ENCODE data around the gene HLF.
A peak's percentile ranks its signal among the peaks of the same experiment; 100 is the strongest.

Gene HLF

DNA sequence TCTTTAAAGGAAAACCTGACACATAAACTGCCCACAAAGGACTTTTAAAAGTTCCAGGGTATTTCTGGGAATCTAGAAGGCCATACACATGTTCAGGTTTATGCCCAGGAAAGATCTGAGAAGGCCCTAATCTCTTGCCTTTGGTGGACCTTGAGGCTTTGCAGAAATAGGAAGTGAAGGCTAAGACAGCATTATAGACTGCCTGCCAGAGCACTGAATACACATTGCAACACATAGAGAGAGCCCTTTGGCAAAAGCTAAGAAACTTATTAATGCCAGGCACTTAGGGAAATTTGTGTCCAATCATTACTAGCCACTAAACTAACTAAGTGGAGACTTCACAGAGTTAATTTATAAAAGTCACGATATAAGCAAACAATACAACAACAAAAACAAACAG, 86.5 kb downstream of the HLF start:
- DNase-seq: no peak

DNA sequence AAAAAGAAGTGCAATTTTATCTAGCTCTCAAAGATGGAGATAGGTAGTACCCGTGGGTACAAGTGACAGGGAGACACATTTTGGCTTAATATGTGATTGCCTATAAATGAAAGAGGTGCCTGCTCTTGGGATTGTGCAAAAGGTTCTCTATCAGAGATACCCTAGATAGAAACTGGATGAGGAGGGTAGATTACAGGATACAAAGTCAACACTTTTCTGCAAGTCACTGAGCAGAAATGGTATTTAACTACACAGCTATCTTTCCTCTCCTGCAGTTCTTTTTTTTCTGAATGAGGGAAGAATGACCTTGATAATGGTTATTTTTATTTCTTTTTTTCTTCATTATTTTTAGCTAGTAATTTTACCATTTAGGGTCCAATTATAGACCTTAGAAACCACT, 89.2 kb downstream of the HLF start:
- DNase-seq: no peak

DNA sequence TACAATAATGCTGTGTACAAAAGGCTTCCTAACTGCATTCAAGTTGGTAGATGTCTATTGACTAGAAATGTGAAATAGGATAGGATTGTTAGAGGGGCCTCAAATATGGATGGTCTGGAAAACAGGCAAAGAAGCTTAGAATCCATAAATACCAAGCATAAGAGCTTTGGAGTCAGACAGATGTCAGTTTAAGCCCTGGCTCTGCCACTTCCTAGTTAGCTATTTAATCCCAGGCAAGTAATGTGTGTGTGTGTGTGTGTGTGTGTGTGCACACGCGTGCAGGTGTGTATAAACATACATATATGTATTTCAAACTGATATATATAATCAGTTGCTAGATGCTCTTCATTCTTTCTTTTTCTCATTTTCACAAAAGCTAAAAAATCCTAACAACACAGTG, 90.2 kb downstream of the HLF start:
- no peak for DNase-seq

DNA sequence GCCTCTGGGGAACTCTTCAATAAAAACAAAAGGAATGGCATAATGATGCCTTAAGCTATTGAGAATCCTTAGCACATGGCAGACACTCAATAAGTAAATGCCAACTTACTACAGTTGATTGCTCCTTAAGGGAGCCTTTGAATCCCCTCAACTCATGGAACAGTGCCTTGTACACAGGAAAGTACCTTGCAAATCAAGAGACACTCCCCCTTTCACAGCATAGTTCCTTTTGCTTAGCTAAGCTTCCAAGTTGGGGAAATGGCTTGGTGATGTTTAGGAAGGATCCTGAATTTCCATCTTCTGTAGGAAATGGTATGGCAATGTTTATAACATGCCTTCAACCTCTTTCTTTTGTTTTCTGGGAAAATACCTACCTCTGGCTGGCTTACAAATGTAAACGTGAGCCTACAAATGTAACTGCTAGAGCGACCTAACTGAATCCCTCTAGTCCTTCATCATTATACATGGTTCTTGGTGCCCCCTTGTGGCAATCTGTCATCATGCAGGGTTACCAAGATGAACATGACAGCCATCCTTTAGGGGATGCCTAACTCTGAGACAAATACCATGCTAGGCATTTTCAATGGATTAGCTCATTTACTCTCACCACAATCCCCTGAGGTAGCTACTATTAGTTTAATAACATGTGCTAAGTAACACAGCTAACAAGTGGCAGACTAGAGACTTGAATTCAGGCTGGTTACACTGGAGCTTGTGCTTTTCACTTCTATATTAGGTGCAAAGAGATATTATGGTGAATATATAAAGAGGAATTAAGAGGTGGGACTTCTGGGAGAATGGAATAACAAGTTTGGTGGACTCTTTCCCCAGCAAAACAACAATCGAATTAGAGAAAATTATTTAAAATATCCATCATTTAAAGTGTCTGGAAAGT, 91.9 kb downstream of the HLF start:
- peak in 44 of 56 donors; percentile 1 to 83 (median 24) for DNase-seq

DNA sequence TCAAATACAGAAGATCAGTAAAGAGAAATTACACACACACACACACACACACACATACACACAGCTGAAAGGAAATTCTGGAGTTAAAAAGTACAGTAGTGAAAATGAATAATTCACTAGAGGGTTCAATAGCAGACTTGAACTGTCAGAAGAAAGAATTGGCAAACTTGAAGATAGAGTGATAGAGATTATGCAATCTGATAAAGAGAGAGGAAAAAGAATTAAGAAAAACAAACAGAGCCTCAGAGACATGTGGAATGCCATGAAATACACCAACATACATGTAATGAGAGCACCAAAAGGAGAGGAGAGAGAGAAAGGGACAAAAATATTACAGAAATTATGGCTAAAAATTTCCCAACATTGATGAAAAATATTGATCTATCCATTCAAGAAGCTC, 96.2 kb downstream of the HLF start:
- DNase-seq: no peak

DNA sequence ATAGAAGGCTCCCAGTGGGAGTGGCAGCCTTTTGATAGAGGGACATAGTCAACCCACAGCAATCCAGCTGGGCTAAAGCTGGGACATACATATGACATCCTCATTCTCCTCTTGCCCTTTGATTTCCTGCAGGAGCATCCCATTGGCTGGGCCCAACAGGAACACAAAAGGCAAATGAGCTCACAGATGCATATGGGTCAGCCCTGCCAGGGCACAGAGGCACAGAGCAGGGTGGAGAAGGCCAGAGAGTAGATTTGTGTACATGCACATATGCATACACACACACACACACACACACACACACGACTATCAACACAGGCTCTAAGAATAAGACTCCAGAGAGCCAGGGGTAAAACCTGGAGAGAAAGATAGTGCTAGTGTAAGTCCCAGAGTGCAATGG, 98.3 kb downstream of the HLF start:
- no peak for DNase-seq

DNA sequence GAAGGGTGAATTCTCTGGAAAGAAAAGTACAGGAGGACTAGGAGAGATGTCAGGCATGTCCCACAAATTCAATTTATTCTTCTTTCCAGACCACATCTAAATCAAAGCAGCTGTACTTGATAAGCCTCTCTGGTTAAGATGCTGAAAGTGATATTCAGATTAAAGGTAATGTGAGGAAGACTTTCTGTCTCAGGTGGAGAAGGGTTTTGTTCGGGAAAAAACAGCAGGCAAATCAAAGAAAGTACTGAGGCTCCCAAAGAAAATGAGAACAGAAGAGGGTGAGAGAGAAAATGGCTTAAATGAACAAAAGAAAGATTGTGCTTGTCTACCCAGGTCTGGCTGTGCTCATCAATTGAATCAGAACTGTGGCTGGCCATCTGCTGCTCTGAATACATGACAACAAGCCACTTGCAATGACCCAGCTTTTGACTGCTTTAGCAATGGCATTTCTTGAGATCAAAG, 101.3 kb downstream of the HLF start:
- peak in 13 of 56 donors; percentile 0 to 15 (median 5) for DNase-seq

DNA sequence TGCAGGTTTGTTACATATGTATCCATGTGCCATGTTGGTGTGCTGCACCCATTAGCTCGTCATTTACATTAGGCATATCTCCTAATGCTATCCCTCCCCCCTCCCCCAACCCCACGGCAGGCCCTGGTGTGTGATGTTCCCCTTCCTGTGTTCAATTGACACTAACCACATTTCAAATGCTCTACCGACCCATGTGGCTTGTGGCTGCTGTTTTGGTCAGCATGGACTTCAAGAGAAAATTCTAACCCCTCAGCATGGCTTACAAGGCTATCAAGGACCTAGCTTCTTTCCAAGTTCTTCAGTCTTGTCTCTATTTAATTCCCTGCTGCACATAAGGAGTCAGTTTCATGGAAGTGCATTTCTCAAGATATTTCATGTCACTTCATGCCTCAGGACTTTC, 103.9 kb downstream of the HLF start:
- DNase-seq: no peak

All from nucleus accumbens (tissue), 56 donors.